Measurements from ENCODE around the gene SLC35G4.
"Not testable (repeated sequence)": the region's sequence is repeated elsewhere in the genome, so short reads cannot be mapped to it uniquely, and the experiment has no call there.

The SLC35G4 gene

GRCh38 chr18:11609488-11609887, at the start of gene SLC35G4:
SLC35G4 (plus strand) TSS chr18:11609596; CDS start chr18:11609596, 0 bp downstream.
- DNase-seq, result not testable (repeated sequence)

DNA sequence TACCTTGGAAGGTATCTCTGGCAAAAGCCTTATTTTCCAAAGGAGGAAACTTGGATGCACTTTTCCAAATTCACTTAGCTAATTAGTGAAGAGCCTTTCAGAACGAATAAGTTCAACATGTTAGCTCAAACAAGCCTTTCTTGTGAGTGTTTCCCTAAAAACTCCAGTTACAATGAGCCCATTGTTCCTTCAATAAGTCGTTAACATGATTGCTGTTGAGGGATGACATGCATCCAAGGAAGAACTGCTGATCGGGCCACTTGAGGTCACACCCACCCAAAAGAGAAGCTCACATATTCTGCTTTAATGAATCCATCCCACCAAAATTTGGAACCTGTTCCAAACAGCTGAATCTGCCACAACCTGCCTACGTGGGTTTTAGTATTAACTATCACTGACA, 48.1 kb upstream of the SLC35G4 start:
- no peak for DNase-seq

- DNase-seq, result no peak
Measured at GRCh38 chr18:11565716-11566115, 43.7 kb upstream of the SLC35G4 start.

DNA sequence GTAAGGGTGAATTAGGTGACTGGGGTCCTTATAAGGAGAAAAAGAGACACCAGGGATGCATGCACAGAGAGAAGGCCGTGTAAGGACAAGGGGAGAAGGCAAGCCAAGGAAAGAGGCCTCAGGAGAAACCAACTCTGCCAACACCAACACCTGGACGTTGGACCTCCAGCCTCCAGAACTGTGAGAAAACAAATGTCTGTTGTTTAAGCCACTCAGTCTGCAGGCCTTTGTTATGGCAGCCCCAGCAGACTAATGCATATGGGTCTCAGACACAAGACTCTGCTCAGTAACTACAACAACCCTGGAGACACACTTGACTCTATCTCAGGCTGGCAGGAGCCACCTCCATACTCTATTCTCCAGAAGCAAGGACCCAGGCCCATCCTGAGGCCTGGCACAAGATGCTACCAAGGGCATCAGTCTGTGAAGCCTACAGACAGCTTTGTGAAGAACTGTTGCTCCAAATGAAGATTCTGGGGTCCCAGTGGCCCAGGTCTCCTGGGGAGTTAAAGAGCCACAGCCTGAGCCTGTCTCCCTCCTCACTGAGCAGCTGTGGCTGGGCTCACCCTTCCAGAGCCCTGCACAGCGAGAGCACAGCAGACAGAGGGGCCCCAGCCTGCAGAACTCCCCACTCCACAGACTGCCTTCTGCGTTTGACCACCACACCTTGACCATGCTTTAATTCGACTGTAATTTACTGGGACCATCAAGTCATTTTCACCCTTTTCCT, 43.0 kb upstream of the SLC35G4 start:
- DNase-seq, result no peak

DNA sequence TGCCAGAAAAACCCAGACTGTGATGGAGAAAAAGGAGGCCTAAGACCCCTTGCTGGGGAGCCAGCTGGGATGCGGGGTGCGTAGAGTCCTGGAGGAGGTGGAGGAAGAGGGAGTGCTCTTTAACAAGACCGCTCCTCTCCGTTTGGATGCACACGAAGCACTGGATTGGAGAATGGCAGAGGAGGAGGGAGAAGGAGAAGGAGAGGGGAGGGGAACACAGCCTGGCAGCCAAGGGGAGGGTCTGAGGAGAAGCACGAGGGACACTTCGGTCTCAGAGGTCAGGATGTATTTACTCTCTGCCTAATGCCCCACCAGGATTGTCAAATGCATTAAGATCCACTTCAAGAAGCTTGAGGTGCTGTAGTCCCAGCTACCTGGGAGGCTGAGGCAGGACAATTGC, 42.0 kb upstream of the SLC35G4 start:
- DNase-seq, result no peak

- no peak for DNase-seq
Measured at GRCh38 chr18:11570073-11570588, 39.3 kb upstream of the SLC35G4 start.

- no peak for DNase-seq
Measured at GRCh38 chr18:11570769-11571412, 38.5 kb upstream of the SLC35G4 start.

GRCh38 chr18:11572201-11572600, 37.2 kb upstream of the SLC35G4 start:
- DNase-seq, result no peak

DNA sequence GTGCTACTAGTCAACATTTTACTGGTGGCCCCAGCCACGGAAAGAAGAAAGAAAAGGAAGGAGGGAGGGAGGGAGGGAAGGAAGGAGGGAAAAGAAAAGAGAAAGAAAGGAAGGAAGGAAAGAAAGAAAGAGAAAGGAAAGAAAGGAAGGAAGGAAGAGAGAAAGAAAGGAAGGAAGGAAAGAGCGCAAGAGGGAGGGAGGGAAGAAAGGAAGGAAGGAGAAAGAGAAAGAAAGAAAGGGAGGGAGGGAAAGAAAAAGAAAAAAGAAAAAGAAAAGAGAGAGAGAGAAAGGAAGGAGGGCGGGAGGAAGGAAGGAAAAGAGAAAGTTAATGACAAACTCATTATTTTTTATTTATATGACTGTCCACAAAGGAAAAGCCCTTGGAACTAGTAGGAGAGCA, 34.9 kb upstream of the SLC35G4 start:
- no peak for DNase-seq

GRCh38 chr18:11577271-11578112, 31.9 kb upstream of the SLC35G4 start:
- DNase-seq, result no peak

DNA sequence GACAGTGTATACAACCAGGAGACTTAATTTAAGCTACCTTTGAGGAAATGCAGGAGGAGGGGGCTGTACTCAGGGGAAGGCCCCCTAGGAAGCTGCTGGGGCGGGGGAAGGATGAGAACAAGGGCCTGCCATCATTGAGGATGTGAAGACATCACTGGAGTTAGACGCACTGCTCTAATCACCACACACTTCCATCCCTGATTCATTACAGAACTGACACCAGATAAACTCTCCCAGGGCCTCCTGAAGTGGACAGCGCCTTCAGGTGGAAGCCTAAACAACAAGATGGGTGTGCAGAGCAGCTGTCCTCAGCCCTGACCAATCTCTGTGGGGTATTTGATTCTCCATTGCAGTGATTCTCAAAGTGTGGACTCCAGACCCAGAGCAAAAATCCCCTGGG, 30.6 kb upstream of the SLC35G4 start:
- DNase-seq, result no peak

DNA sequence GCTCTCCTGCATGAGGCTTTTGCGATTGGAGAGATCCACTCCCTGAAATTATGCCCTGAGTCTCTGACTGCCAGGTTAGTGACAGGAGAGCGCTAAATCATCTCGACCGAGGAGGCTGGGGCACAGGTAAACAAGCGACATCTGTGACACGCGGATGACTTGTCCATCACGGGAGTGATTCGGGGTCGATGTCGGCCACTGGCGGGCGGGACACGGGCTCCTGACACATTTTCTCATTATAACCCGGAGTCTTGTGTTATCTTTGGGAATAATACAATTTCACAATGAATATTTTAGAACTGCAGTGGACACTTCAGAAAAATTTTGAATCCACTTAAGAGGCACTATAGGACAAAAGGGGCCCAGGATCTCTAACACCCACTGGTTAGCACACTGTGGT, 29.5 kb upstream of the SLC35G4 start:
- no peak for DNase-seq

GRCh38 chr18:11581286-11581685, 28.1 kb upstream of the SLC35G4 start:
- DNase-seq, result no peak

GRCh38 chr18:11585596-11585995, 23.8 kb upstream of the SLC35G4 start:
- DNase-seq, result no peak

DNA sequence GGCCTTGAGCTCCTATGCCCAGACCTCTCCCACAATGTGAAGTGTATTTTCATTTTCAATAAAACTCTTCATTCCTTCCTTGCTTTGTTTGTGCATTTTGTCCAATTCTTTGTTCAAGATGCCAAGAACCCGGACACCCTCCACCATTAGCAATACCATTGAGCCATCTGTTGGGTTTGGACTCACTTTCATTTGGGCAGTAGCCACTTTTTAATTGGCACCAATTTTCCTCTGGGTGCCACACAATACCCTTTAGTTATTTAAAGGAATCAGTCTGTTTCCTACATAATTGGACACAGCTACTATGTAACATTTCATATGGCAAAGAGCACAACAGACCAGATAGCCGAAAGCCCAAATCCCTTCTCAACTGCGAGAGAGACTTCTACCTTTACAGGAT, 22.5 kb upstream of the SLC35G4 start:
- DNase-seq, result no peak

DNA sequence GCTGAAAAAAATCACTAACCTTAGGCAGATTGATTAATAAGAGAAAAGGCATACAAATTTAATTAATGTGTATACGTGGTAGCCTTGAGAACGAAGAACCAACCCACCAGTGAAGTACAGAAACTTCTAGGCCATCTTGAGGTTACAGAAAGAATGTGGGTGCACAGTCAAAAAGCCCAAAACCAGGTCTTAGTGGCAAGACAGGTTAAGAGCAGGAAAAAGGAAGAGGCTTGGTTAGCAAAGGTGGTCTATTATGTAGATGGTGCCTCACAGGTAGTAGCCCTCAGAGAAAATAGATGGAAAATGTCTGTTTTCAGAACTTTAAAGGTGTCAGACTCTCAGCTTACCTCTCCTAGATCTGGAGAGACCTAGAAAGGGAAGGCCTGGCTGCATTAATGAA, 22.0 kb upstream of the SLC35G4 start:
- DNase-seq, result no peak

DNA sequence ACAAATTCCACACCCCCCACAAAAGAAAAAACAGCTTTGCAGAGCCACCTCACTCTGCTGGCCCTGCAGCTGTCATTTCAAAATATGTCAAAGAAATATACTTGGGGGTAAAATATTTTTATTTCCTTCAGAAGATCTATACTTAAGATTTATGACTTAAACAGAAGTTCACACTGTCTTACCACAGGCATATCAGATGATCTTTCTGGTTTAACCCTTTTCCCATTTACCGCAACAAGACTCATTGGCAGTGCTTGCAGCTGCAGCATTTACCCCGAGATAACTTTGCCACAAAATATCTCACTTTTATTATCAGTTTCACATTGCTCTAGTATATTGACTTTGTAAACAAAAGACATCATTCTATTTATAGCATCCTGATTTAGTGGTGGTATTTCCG, 21.6 kb upstream of the SLC35G4 start:
- DNase-seq, result no peak

- no peak for DNase-seq
Measured at GRCh38 chr18:11591957-11592356, 17.4 kb upstream of the SLC35G4 start.

DNA sequence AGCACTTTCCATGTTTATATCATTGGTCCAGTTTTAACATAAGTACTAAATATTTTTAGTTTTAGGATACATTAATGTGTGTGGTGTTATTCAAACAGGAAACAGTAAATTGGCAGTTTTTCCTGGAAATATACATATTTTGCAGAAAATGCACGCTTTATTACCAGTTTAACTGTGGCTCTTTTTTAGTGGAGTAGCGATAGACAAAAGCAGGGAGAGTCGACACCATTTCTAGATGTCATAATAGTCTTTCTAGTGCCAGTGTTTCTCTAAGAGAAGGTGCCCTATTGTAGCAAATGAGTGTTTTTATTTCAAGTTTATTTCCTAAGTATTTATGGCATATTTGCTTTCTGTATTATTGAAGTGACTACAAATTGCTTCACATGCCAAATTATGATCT, 9.1 kb upstream of the SLC35G4 start:
- DNase-seq, result no peak

DNA sequence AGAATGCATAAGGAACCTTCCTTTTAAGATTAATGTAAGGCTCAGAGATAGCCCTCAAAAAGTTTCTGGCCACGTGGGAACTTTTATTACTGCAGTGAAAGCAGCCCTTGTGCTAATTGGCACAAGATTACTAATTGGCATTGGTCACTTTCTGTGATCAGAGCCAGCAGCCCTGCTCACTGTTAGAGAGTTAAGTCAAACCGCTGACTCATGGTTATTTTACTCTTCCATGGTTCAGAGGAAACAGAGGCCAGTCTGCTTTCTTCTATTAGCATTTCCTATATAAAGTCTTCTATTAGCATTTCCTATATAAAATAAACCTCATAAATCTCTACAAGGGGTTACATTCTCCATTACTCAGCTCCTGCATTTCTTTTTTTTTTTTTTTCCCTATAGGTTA, 1.5 kb upstream of the SLC35G4 start:
- no peak for DNase-seq

- not testable (repeated sequence) for DNase-seq
Measured at GRCh38 chr18:11608618-11609017, 778 bp upstream of the SLC35G4 start.

DNA sequence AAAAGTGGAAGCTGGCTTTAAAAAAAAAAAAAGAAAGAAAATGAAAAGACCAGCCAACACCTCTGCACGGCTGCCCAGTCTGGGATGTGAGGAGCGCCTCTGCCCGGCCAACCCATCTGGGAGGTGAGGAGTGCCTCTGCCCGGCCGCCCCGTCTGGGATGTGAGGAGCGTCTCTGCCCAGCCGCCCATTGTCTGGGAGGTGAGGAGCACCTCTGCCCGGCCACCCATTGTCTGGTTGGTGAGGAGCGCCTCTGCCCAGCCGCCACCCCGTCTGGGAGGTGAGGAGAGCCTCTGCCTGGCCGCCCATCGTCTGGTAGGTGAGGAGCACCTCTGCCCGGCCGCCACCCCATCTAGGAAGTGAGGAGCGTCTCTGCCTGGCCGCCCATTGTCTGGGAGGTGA, 3.7 kb downstream of the SLC35G4 start:
- not testable (repeated sequence) for DNase-seq

DNA sequence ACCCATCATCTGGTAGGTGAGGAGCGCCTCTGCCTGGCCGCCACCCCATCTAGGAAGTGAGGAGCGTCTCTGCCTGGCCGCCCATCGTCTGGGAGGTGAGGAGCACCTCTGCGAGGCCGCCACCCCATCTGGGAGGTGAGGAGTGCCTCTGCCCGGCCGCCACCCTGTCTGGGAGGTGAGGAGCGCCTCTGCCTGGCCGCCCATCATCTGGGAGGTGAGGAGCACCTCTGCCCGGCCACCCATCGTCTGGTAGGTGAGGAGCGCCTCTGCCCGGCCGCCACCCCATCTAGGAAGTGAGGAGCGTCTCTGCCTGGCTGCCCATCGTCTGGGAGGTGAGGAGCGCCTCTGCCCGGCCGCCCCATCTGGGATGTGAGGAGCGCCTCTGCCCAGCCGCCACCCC, 4.2 kb downstream of the SLC35G4 start:
- DNase-seq, result not testable (repeated sequence)

DNA sequence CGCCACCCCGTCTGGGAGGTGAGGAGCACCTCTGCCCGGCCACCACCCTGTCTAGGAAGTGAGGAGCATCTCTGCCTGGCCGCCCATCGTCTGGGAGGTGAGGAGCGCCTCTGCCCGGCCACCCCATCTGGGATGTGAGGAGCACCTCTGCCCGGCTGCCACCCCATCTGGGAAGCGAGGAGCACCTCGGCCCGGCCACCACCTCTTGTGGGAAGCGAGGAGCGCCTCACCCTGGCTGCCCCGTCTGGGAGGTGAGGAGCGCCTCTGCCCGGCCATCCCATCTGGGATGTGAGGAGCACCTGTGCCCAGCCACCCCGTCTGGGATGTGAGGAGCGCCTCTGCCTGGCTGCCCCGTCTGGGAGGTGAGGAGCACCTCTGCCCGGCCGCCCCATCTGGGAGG, 4.6 kb downstream of the SLC35G4 start:
- DNase-seq, result not testable (repeated sequence)
